Neural progenitor cell (in vitro differentiated cells): ENCODE measurements around the gene CTRL. TPM values are rescaled to one million over a fixed set of nuclear protein-coding genes. Genes with fewer than 3 reads are reported as not detected.

Experiments
- DNase-seq: peaks from one replicate; pipeline ENCODE4 v3.0.0-alpha.2; 2016; ENCODE audit warnings: low spot score
- H2AFZ ChIP-seq: fragments of 200-600 bp; sonication (generic); replicated peaks from 2 replicates; pipeline ENCODE4 v1.6.1; 2016; ENCODE audit warnings: antibody characterized with exemption
- H3F3A ChIP-seq: fragments of 200-600 bp; sonication (generic); 2 replicates; pipeline ENCODE4 v1.6.1; 2016; ENCODE audit warnings: antibody characterized with exemption, low read depth
- H3K27ac ChIP-seq: fragments of 200-600 bp; sonication (generic); 2 replicates; pipeline ENCODE4 v1.5.1; 2016; ENCODE audit warnings: mild to moderate bottlenecking
- H3K27me3 ChIP-seq: fragments of 200-600 bp; sonication (generic); 2 replicates; pipeline ENCODE4 v1.6.1; 2016; ENCODE audit warnings: mild to moderate bottlenecking, moderate library complexity
- H3K36me3 ChIP-seq: fragments of 200-600 bp; sonication (generic); 2 replicates; pipeline ENCODE4 v1.5.1; 2016
- H3K4me1 ChIP-seq: fragments of 200-600 bp; sonication (generic); 2 replicates; pipeline ENCODE4 v1.6.1; 2016; ENCODE audit warnings: mixed run types
- H3K4me2 ChIP-seq: fragments of 200-600 bp; sonication (generic); 2 replicates; pipeline ENCODE4 v1.6.1; 2016
- H3K4me3 ChIP-seq: fragments of 200-600 bp; sonication (generic); 2 replicates; pipeline ENCODE4 v1.5.1; 2016
- H3K79me2 ChIP-seq: fragments of 200-600 bp; sonication (generic); 2 replicates; pipeline ENCODE4 v1.6.1; 2016; ENCODE audit warnings: low read depth
- H3K9ac ChIP-seq: fragments of 200-600 bp; sonication (generic); 2 replicates; pipeline ENCODE4 v1.6.1; 2016
- H3K9me3 ChIP-seq: fragments of 200-600 bp; sonication (generic); 2 replicates; pipeline ENCODE4 v1.5.1; 2016; ENCODE audit warnings: low read depth
- H4K20me1 ChIP-seq: fragments of 200-600 bp; sonication (generic); 2 replicates; pipeline ENCODE4 v1.6.1; 2016; ENCODE audit warnings: low read depth
- H3K27ac Mint-ChIP-seq: 3 replicates; pipeline ENCODE4 v1.8.0; 2021; ENCODE audit warnings: mixed read lengths
- H3K27me3 Mint-ChIP-seq: 2 replicates; pipeline ENCODE4 v1.8.0; 2022; ENCODE audit warnings: low read depth, mild to moderate bottlenecking, inconsistent platforms, moderate library complexity, mixed read lengths; ENCODE audit not compliant: insufficient read depth
- H3K36me3 Mint-ChIP-seq: 3 replicates; pipeline ENCODE4 v1.8.0; 2021; ENCODE audit warnings: mixed read lengths
- H3K4me1 Mint-ChIP-seq: 3 replicates; pipeline ENCODE4 v1.8.0; 2021; ENCODE audit warnings: mixed read lengths
- H3K4me3 Mint-ChIP-seq: 3 replicates; pipeline ENCODE4 v1.8.0; 2021; ENCODE audit warnings: mild to moderate bottlenecking, moderate library complexity, mixed read lengths
- H3K9me3 Mint-ChIP-seq: 3 replicates; pipeline ENCODE4 v1.8.0; 2020; ENCODE audit warnings: mixed read lengths
- CTCF ChIP-seq: fragments of 200-600 bp; sonication (generic); IDR thresholded peaks from 2 replicates; pipeline ENCODE4 v1.5.1; 2017; ENCODE audit warnings: antibody characterized with exemption, mild to moderate bottlenecking
- EZH2 ChIP-seq: fragments of 200-600 bp; sonication (generic); IDR thresholded peaks from 2 replicates; pipeline ENCODE4 v1.6.1; 2017; ENCODE audit warnings: antibody characterized with exemption, mild to moderate bottlenecking, moderate library complexity
- EZH2phosphoT487 ChIP-seq: fragments of 200-600 bp; sonication (generic); IDR thresholded peaks from 2 replicates; pipeline ENCODE4 v1.6.1; 2017; ENCODE audit warnings: antibody characterized with exemption
- total RNA-seq: library from RNA; depleted of rRNA; stranded (reverse); fragments of >200 nt; gene quantifications from 2 replicates; pipeline ENCODE4 v1.2.3, GENCODE V29; 2015; ENCODE audit warnings: low replicate concordance

The CTRL gene
- total RNA-seq, 1 donor from 2014 or later = 0.45 TPM

- H3K27ac Mint-ChIP-seq = peak overlapping the region; percentile 58
- TF ChIP-seq CTCF = no peak
- TF ChIP-seq EZH2 = no peak
- TF ChIP-seq EZH2phosphoT487 = no peak
- peaks cover 20% of the 10 kb centered on the region for H4K20me1 ChIP-seq
- H3K9ac ChIP-seq = no peak overlapping the region
- peaks cover 20% of the 10 kb centered on the region for H3F3A ChIP-seq
- H3K36me3 ChIP-seq = no peaks in the 10 kb centered on the region
- H3K4me3 ChIP-seq = peak overlapping the region; percentile 99
- H3K4me1 ChIP-seq = peaks cover 21% of the 10 kb centered on the region
- no peak for DNase-seq
- H3K27me3 Mint-ChIP-seq = no peaks in the 10 kb centered on the region
- no peak overlapping the region for H3K27ac ChIP-seq
- no peaks in the 10 kb centered on the region for H3K9me3 ChIP-seq
- H3K4me2 ChIP-seq = peak overlapping the region; percentile 75
- H3K36me3 Mint-ChIP-seq = peaks cover 3% of the 10 kb centered on the region
- H3K4me3 Mint-ChIP-seq = peak overlapping the region; percentile 87
- H3K27me3 ChIP-seq = no peaks in the 10 kb centered on the region
- H3K9me3 Mint-ChIP-seq = no peaks in the 10 kb centered on the region
- H3K4me1 Mint-ChIP-seq = peaks cover 19% of the 10 kb centered on the region
- no peak overlapping the region for H2AFZ ChIP-seq
- peaks cover 42% of the 10 kb centered on the region for H3K79me2 ChIP-seq
Measured at GRCh38 chr16:67892375-67892774, 39.3 kb downstream of the CTRL start.

- Histone ChIP-seq H3K9ac (no peak overlapping the region), H3K4me1 (peaks cover 24% of the 10 kb centered on the region), H3K4me3 (no peak overlapping the region), H3K36me3 (no peaks in the 10 kb centered on the region), H3K4me2 (peak overlapping the region; percentile 28), H3K27ac (peak overlapping the region; percentile 30), H3K79me2 (peaks cover 2% of the 10 kb centered on the region), H3K9me3 (no peaks in the 10 kb centered on the region), H4K20me1 (peaks cover 21% of the 10 kb centered on the region), H2AFZ (no peak overlapping the region), H3K27me3 (no peaks in the 10 kb centered on the region), H3F3A (peaks cover 34% of the 10 kb centered on the region)
- peaks cover 3% of the 10 kb centered on the region for H3K36me3 Mint-ChIP-seq
- TF ChIP-seq EZH2 = no peak
- TF ChIP-seq CTCF = no peak
- no peak for TF ChIP-seq EZH2phosphoT487
- H3K27me3 Mint-ChIP-seq = no peaks in the 10 kb centered on the region
- DNase-seq = peak; percentile 76
- H3K27ac Mint-ChIP-seq = no peak overlapping the region
- no peak overlapping the region for H3K4me3 Mint-ChIP-seq
- peaks cover 10% of the 10 kb centered on the region for H3K4me1 Mint-ChIP-seq
- H3K9me3 Mint-ChIP-seq = no peaks in the 10 kb centered on the region
Measured at GRCh38 chr16:67888331-67888730, 43.3 kb downstream of the CTRL start.

GRCh38 chr16:67886387-67886786, 45.3 kb downstream of the CTRL start:
- H3K9ac ChIP-seq = no peak overlapping the region
- H3K27ac ChIP-seq = no peak overlapping the region
- H3K79me2 ChIP-seq = no peaks in the 10 kb centered on the region
- no peak overlapping the region for H3K4me2 ChIP-seq
- TF ChIP-seq EZH2 (no peak), EZH2phosphoT487 (no peak), CTCF (no peak)
- H3F3A ChIP-seq = peaks cover 33% of the 10 kb centered on the region
- no peak overlapping the region for H3K4me3 ChIP-seq
- H4K20me1 ChIP-seq = peaks cover 26% of the 10 kb centered on the region
- H3K4me1 ChIP-seq = peaks cover 24% of the 10 kb centered on the region
- H2AFZ ChIP-seq = no peak overlapping the region
- H3K9me3 ChIP-seq = no peaks in the 10 kb centered on the region
- Mint-ChIP-seq H3K4me3 (peak overlapping the region; percentile 50), H3K4me1 (peaks cover 4% of the 10 kb centered on the region), H3K9me3 (no peaks in the 10 kb centered on the region), H3K27me3 (no peaks in the 10 kb centered on the region), H3K36me3 (peaks cover 8% of the 10 kb centered on the region), H3K27ac (no peak overlapping the region)
- no peak for DNase-seq
- H3K36me3 ChIP-seq = no peaks in the 10 kb centered on the region
- no peaks in the 10 kb centered on the region for H3K27me3 ChIP-seq
